OCI-LY7 (cell line): ENCODE data around the gene PPP1R3G.

Experiments used
- EZH2phosphoT487 ChIP-seq: fragments of 200-600 bp; sonication (generic); IDR thresholded peaks from 2 replicates; pipeline ENCODE4 v1.6.1; 2018; ENCODE audit warnings: low read depth, borderline replicate concordance, mild to moderate bottlenecking, mixed run types, antibody characterized with exemption, low read length, moderate library complexity, mixed read lengths
- TF ChIP-seq, protein P1 (sequence below): fragments of 200-600 bp; sonication (generic); conservative IDR thresholded peaks from 2 replicates; pipeline ENCODE4 v1.5.1; 2014; ENCODE audit warnings: mild to moderate bottlenecking, antibody characterized with exemption, low read length, moderate library complexity, mixed read lengths

DNA sequence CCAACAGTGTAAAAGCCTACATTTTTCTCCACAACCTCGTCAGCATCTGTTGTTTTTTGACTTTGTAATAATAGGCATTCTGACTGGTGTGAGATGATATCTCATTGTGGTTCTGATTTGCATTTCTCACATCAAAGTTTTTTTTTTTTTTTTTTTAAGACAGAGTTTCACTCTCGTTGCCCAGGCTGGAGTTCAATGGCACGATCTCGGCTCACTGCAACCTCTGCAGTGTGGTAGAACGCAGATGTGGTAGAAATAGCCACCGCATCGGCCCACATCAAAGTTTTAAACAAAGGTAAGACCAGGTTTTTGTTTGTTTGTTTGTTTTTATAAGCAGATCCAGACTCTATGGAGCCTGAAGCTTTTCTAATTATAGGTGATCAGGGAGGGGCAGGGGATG, 12.7 kb upstream of the PPP1R3G start:
- TF ChIP-seq, protein P1, sequence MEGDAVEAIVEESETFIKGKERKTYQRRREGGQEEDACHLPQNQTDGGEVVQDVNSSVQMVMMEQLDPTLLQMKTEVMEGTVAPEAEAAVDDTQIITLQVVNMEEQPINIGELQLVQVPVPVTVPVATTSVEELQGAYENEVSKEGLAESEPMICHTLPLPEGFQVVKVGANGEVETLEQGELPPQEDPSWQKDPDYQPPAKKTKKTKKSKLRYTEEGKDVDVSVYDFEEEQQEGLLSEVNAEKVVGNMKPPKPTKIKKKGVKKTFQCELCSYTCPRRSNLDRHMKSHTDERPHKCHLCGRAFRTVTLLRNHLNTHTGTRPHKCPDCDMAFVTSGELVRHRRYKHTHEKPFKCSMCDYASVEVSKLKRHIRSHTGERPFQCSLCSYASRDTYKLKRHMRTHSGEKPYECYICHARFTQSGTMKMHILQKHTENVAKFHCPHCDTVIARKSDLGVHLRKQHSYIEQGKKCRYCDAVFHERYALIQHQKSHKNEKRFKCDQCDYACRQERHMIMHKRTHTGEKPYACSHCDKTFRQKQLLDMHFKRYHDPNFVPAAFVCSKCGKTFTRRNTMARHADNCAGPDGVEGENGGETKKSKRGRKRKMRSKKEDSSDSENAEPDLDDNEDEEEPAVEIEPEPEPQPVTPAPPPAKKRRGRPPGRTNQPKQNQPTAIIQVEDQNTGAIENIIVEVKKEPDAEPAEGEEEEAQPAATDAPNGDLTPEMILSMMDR = no peak
- no peak for TF ChIP-seq EZH2phosphoT487
